ENCODE results near the gene PHOSPHO2. TPM values are rescaled to one million over a fixed set of nuclear protein-coding genes. Genes with fewer than 3 reads are reported as not detected.

Gene PHOSPHO2
- total and polyA plus RNA-seq, 9 of the 15 experiments (the other 6 are each of a cell fraction or from before 2014, with no cell fraction given), result 7.8 to 19.1 (median 11.7) TPM

DNA sequence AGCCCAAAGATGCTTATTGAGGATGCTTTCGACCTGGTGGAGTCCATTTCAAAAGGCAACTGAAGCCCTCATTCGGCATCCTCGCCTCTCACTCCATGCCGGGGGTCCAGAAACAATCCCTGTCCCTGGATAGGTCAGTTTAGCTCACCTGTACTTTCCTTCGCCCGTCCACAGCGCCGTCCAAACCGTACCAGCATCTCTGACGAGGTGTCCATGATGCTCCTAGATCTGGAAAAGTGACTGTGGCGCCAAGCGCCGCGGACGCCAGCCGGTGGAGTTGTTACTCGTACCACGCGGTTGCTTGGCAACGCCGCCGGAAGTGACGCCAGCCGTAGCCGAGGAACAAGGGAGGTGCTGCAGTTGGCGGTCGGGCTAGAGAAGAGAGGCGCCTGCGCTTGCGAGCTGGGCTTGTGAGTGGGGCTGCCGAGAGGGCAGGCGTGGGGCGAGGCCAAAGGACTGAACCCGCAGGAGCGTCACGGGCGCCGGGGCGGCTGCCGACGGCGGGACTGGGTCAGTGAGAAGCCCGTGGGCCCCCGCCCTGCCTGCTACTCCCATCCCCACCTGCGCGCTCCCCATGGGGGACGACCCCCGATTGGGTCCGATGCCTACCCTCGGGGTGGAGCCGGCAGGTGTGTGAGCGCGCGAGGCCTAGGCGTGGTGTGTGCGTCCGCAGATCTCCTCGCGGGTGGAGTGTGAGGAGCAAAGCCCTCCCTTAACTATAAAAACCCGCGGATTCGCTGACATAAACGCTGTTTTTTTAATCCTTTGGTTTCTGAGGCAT lies at the start of gene PHOSPHO2, which contains the start of gene CFAP210 (continued):
- TF ChIP-seq, protein P1, sequence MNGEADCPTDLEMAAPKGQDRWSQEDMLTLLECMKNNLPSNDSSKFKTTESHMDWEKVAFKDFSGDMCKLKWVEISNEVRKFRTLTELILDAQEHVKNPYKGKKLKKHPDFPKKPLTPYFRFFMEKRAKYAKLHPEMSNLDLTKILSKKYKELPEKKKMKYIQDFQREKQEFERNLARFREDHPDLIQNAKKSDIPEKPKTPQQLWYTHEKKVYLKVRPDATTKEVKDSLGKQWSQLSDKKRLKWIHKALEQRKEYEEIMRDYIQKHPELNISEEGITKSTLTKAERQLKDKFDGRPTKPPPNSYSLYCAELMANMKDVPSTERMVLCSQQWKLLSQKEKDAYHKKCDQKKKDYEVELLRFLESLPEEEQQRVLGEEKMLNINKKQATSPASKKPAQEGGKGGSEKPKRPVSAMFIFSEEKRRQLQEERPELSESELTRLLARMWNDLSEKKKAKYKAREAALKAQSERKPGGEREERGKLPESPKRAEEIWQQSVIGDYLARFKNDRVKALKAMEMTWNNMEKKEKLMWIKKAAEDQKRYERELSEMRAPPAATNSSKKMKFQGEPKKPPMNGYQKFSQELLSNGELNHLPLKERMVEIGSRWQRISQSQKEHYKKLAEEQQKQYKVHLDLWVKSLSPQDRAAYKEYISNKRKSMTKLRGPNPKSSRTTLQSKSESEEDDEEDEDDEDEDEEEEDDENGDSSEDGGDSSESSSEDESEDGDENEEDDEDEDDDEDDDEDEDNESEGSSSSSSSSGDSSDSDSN (IDR thresholded peaks at IDR 0.05; ENCODE audit: borderline replicate concordance in 1 of 2, low read depth in 2 of 2, low read length in 2 of 2), result peak; percentile 30 to 76; a peak in 1 of 4 replicates
- TF ChIP-seq CBFA2T2 (conservative IDR thresholded peaks at IDR 0.05), result 0 out of 2 replicates have a peak, but pooled peaks have one; percentile 3
- peak; percentile 43; the same call in 1 of the 2 replicates for TF ChIP-seq BCOR (IDR thresholded peaks at IDR 0.05)
- 0 out of 2 replicates have a peak, but pooled peaks have one; percentile 26 for TF ChIP-seq ELF4 (CRISPR knock-in tag; IDR thresholded peaks at IDR 0.05)
- TF ChIP-seq U2AF1 (optimal IDR thresholded peaks at IDR 0.05; ENCODE audit: low read depth, low read length), result peak; percentile 44
- no peak for TF ChIP-seq ILF3 (IDR thresholded peaks at IDR 0.05; ENCODE audit: borderline replicate concordance)
- TF ChIP-seq ZKSCAN8 (CRISPR knock-in tag; IDR thresholded peaks at IDR 0.05), result no peak
- TF ChIP-seq MXI1 (IDR thresholded peaks at IDR 0.05; ENCODE audit: low read depth, low read length), result peak; percentile 90
- TF ChIP-seq, protein P2, sequence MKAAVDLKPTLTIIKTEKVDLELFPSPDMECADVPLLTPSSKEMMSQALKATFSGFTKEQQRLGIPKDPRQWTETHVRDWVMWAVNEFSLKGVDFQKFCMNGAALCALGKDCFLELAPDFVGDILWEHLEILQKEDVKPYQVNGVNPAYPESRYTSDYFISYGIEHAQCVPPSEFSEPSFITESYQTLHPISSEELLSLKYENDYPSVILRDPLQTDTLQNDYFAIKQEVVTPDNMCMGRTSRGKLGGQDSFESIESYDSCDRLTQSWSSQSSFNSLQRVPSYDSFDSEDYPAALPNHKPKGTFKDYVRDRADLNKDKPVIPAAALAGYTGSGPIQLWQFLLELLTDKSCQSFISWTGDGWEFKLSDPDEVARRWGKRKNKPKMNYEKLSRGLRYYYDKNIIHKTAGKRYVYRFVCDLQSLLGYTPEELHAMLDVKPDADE (conservative IDR thresholded peaks at IDR 0.05; ENCODE audit: control insufficient read depth, low read depth, low read length), result peak; percentile 50
- no peak for TF ChIP-seq TCF7L2 (IDR thresholded peaks at IDR 0.05; ENCODE audit: low read depth, low read length)
- TF ChIP-seq SMARCC2 (IDR thresholded peaks at IDR 0.05; ENCODE audit: low read depth), result peak; percentile 44; the same call in 1 of the 2 replicates
- no peak; the same call in 1 of the 2 replicates for TF ChIP-seq NR2C2 (CRISPR knock-in tag; IDR thresholded peaks at IDR 0.05)
- TF ChIP-seq NR2C2 (tag; IDR thresholded peaks at IDR 0.05), result no peak
- TF ChIP-seq, protein P3, sequence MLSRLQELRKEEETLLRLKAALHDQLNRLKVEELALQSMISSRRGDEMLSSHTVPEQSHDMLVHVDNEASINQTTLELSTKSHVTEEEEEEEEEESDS (CRISPR knock-in tag; IDR thresholded peaks at IDR 0.05), result no peak
- no peak for TF ChIP-seq PHB (CRISPR knock-in tag; IDR thresholded peaks at IDR 0.05)
- TF ChIP-seq TAL1 (IDR thresholded peaks at IDR 0.05), result peak; percentile 19; the same call in 1 of the 2 replicates
- TF ChIP-seq MCM2 (IDR thresholded peaks at IDR 0.05; ENCODE audit: low read depth), result no peak
- TF ChIP-seq ETS2 (tag; IDR thresholded peaks at IDR 0.05; ENCODE audit: borderline replicate concordance, poor library complexity, severe bottlenecking), result no peak
- no peak for TF ChIP-seq DDX20 (tag; IDR thresholded peaks at IDR 0.05; ENCODE audit: low read depth)
- TF ChIP-seq NEUROD1 (IDR thresholded peaks at IDR 0.05; ENCODE audit: borderline replicate concordance, low read depth, low read length, partially characterized antibody), result peak; percentile 58
- TF ChIP-seq NONO (IDR thresholded peaks at IDR 0.05; ENCODE audit: low read depth in 2 of 2, low read length in 1 of 2), result peak in 1 of 2 experiments; percentile 87; a peak in 2 of 4 replicates
- TF ChIP-seq, protein P4, sequence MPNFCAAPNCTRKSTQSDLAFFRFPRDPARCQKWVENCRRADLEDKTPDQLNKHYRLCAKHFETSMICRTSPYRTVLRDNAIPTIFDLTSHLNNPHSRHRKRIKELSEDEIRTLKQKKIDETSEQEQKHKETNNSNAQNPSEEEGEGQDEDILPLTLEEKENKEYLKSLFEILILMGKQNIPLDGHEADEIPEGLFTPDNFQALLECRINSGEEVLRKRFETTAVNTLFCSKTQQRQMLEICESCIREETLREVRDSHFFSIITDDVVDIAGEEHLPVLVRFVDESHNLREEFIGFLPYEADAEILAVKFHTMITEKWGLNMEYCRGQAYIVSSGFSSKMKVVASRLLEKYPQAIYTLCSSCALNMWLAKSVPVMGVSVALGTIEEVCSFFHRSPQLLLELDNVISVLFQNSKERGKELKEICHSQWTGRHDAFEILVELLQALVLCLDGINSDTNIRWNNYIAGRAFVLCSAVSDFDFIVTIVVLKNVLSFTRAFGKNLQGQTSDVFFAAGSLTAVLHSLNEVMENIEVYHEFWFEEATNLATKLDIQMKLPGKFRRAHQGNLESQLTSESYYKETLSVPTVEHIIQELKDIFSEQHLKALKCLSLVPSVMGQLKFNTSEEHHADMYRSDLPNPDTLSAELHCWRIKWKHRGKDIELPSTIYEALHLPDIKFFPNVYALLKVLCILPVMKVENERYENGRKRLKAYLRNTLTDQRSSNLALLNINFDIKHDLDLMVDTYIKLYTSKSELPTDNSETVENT (CRISPR knock-in tag; IDR thresholded peaks at IDR 0.05), result peak; percentile 84
